HG02970 (cell line): ENCODE data around the gene IL31RA.

Source experiments
- ATAC-seq: cut with Tn5 transposase; IDR thresholded peaks from one replicate; pipeline ENCODE4 v1.9.1; 2021; ENCODE audit warnings: mild to moderate bottlenecking, moderate library complexity, moderate number of reproducible peaks; ENCODE audit not compliant: unreplicated experiment, low FRiP score

Gene IL31RA

DNA sequence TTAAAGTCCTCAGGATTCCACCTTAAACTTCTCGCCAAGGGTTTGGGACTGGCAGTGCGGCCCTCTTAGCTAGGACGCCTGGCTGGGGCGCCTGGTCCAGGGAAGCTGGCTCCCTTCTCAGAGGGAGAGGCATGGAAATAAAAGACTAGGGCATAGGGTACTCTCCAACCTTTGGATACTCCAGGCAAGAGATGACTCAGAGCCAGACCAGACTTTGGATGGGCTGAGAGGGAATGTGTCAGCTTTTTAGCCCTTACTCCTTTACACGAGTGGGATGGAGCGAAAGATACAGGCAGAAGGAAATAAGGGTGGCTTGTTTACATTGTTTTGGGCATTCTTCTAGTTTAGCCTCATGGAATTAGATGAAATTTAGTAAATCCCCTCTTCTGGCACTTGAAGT, 48.2 kb downstream of the IL31RA start:
- no peak for ATAC-seq

DNA sequence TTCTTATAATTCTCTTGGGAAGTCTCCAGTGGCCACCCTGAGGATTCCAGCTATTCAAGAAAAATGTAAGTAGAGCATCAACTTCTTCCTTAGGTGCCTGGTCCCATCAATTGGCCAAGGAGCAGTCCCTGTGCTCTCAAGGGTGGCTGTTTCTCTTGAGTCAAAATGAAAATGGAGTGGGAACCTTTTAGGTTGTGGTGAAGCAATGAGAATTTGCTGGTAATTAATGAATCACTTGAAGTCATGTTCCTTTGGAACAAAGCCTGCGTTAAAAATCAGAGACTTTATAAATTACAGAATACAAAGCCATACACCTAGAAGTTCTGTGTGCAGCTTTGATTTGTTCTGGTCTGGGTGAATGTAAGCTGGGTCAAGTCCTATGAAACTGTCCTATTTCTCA, 48.9 kb downstream of the IL31RA start:
- ATAC-seq = no peak

DNA sequence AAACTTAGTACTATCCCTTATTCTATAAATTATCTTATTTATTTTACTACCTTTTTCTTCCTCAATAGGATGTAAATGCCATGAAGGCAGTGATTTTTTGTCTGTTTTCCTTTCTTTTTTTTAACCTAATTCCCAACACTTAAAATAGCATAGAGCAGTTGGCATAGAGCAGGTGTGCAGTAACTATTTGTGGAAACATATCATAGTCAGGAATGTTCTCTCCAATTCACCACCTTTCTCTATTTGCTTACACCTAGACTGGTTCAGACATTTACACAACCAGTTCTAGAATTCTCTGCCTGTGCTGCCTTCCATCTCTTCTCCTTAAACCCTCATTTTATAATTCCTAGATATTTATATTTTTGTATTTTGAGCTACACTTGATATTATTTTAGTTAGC, 49.6 kb downstream of the IL31RA start:
- no peak for ATAC-seq

DNA sequence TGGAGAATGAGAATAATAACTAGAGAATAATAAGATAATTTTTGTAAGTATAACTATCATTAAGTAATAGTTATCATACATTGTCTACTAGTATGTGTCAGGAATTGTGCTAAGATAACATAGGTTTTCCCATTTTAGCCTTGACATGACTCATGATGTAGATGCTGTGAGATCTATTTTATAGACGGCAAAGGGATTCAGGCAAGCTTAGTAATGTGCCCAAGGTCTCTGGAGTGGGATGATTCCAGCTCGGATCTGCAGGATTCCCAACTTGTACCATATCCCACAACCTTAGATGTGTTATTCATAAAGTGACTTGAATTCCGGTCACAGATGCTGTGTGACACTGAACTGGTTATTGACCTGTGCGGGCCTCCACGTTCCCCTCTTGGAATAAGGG, 51.5 kb downstream of the IL31RA start:
- no peak for ATAC-seq

DNA sequence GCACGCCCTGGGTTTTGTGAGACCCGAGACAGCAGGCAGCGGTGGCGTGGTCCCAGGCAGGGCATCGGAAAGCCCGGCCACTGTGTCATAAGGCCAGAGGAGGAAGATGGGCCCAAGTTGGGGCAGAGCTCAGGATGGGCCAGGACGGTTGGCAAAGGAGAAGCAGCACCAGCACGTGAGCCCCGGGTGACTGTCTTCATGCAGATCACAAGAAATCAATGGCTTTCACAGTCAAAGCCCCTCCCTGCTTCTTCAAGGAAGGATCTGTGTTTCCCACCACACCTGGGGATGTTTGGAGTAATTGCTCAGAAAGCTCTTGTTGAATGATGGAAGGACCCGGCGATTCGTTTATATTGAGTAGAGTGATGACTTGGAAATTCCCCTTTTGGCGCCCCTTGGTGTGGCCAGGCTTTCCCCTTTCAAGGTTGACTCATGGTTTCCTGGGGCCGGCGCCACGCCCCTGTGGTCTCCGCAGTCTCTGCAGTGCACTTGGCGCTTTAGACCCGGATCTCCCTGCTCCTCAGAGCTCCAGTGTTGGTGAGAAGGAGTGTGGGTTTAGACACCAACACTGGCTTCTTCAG, 52.1 kb downstream of the IL31RA start:
- ATAC-seq = peak; percentile 74

DNA sequence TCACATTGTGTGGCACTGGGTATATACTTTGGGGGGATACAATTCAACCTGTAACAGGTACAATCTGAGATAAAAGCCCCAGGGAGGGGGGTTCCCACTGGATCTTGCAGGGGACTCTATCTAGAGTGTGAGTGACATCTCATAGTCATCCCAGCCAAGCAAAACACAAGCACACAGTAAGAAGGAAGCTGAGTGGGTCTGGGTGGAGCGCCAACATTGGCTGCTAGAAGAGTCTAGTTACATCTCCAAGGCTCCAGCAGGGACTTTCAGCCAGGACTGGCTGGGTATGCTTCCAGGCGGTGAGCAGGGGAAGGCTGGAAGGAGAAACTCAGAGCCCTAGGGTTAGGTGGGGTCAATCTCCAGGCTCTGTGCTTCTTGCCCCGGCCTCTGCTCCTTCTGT, 53.0 kb downstream of the IL31RA start:
- no peak for ATAC-seq

DNA sequence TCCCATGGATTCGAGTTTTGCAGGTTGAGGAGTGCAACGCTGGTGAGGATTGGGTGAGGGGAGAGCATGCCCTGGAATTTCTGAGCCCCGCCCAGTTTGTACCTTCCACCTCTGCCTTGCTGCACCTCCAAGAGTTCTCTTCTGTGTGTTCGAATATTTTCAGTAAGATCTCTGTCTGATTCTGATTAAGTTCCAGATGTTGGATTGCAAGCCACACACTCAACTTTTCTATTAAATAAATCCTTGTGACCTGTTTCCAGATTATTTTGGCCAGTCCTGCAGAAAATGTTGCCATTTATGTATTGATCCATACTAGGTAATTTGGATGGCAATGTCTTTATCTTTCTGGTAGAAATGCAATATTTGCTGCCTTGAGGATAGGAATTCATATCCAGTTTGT, 54.1 kb downstream of the IL31RA start:
- no peak for ATAC-seq

DNA sequence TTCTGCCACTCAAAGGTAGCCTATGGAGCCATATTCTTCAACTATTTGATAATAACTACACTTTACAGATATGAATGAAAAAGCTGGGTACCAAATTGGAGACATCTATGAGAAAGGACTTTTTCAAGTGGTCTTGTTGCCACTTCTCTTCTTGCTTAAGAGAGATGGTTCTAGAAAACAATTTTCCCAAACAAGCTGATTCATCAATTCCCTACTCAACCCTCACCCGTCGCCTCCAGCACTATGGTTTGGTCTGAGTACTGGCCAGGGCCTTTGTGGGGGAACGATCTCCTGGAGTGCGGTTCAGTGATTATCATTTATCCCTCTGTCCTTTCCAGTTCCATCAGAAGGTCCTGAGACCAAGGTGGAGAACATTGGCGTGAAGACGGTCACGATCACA, 56.8 kb downstream of the IL31RA start:
- no peak for ATAC-seq

DNA sequence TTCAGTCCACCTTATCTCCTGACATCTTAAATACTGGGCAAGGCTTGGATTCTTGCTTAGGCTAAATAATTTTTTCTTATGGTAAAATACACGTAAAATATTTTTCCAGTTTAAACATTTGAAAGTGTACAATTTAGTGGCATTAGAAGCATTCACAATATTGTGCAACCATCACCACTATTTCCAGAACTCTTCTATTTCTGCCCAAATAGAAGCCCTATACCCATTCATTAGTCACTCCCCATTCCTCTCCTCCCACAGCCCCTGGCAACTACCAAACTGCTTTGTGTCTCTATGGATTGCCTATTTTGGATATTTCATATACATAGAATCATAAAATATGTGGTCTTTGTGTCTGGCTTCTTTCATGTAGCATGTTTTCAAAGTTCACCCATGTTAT, 57.6 kb downstream of the IL31RA start:
- ATAC-seq = no peak

DNA sequence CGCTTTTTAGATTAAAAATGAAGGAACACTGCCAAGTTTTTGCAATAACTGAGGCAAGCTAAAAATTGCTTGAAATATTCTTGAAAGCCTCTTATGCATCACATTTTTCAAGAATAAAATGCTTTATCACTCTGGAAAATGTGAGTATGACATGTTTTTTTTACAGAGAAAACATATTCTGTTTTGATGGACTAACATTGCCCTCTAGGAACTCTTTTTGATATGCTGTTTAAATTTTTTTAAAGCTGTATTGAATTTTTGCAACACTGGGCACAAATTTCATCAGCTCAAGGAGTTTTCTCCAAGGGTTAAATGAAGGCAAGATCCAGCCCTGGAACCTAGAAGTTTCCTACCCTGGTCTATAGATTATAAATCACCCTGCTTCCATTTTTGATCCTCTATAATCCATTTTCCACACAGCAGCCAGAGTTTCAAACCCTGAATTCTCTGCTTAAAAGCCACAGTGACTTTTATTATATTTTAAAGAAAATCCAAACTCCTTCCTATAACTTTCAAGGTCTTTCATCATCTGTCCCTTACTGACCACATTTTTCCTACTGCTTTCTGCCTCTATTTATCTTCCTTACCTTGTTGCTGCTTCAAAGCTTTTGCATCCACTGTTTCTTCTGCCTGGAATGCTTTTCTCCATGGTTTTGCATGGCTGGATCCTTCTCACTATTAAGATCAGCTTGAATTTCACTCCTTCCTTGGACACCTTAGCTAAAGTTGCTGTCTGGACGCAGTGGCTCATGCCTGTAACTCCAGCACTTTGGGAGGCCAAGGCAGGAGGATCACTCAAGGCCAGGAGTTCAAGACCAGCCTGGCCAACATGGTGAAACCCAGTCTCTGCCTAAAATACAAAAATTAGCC, 60.9 kb downstream of the IL31RA start:
- ATAC-seq = no peak

DNA sequence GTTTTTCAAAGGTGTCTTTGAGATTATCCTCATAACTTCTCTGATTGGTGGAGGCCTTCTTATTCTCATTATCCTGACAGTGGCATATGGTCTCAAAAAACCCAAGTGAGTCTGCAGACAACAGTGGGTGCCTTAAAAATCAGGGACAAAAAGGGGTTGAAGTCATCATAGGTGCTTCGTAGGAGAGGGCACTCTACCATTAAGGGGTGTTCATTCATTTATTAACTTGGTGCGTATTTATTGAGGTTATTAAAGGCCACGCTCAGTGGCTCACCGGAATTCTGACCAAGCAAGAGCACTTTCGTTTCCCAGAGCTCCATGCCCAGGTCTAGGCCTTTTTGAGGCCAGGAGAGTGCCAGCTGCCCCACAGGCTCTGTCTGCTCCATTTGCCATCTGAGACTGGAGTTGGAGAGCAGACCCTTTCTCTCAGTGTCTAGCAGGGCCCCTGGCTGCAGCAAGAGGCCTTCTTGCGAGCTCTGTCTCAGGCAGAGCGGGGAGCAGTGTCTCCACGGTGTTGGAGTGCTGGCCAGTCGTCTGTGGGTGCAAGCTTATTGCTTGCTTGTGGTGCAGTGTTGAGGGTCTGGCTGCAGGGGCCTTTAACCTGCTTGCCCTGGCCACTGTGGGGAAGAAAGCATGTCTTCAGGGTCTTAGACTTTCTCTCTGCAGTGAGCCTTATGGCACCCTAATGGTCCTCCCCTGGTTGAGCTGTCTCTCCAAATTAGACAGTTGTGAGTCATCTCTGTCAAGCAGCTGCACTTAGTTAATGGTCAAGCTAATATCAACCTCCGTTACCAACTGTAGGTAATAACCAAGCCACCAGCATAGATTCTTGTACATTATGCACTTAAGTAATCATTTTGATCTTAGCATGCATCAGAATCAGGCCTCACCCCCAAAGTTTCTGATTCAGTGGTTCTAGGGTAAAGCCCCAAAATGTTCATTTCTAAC, 62.6 kb downstream of the IL31RA start:
- ATAC-seq = peak; percentile 71

DNA sequence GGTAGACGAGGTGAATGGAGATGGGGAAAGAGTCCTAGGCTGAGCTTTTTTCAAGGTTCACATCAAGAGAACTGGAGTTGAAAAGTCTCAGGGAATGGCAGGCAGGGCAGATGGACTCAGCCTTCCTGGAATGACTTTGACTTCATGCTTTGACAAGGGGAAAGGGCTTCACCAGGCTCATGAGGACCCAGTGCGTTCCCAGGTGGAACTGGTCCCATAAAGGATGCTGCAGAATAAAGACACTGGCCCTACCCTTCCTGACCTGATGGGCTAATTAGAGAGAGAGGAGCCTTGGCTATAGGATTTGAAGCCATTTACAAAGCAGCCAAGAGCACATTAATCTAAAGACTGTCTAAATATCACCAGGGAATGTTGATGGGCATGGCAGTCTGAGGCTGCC, 63.8 kb downstream of the IL31RA start:
- ATAC-seq = no peak

DNA sequence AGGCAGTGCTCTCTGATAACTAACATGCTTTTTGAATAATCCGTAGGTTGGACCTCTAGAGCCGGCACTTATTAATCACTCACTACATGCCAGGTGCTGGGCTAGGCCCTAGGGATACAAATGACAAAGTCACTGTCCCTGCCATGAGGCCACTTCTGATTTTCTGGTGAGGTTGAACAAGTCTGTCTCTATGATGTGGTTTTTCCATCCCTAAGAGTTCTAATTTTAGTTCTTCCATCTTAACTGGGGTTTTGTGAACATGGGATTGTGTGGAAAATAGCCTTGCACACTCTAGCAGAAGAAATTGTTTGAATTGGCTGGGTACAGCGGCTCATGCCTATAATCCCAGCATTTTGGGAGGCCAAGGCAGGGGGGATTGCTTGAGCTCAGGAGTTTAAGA, 64.6 kb downstream of the IL31RA start:
- no peak for ATAC-seq

DNA sequence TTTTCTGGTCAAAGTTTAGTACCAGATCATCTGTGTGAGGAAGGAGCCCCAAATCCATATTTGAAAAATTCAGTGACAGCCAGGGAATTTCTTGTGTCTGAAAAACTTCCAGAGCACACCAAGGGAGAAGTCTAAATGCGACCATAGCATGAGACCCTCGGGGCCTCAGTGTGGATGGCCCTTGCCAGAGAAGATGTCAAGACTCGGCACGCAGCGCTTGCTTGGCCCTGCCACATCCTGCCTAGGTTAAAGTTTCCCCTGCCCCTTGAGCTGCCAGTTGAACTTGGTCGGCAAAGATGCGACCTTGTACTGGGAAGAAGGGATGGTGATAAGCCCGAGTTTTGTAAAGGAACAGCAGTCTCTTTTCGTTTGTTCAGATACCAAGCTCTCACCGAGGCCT, 65.8 kb downstream of the IL31RA start:
- no peak for ATAC-seq

DNA sequence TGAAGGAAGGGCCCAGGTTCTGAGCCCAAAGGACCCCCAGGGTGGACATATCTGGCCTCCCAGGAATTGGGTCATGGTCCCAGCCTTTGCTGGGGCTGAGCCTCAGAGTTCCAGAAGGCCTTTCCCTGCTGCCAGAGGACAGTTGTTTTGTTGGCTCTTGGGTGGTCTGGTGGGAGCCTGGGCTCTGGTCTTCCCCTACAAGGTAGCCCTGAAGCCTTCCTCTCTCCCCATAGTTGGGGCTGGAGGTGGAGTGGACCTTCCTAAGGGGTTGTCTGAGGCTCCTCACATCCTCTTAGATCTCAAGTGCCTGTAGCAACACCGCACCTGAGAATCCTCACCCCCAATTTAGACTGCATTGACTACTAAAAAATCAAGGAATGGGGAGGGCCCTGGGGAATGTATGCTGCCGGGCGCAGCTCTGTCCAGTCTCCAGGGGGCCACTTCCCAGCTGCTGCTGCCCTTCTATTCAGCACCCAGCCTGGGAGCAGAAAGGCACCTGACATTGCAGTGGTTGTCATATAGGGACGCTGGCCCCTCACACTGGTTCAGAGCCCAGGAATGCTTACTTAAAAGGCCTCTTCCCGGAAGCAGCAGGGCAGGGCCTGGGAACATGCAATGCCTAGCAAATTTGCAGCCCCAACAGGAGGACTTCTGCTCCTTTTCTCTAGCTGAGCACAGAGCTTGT, 66.4 kb downstream of the IL31RA start:
- no peak for ATAC-seq

DNA sequence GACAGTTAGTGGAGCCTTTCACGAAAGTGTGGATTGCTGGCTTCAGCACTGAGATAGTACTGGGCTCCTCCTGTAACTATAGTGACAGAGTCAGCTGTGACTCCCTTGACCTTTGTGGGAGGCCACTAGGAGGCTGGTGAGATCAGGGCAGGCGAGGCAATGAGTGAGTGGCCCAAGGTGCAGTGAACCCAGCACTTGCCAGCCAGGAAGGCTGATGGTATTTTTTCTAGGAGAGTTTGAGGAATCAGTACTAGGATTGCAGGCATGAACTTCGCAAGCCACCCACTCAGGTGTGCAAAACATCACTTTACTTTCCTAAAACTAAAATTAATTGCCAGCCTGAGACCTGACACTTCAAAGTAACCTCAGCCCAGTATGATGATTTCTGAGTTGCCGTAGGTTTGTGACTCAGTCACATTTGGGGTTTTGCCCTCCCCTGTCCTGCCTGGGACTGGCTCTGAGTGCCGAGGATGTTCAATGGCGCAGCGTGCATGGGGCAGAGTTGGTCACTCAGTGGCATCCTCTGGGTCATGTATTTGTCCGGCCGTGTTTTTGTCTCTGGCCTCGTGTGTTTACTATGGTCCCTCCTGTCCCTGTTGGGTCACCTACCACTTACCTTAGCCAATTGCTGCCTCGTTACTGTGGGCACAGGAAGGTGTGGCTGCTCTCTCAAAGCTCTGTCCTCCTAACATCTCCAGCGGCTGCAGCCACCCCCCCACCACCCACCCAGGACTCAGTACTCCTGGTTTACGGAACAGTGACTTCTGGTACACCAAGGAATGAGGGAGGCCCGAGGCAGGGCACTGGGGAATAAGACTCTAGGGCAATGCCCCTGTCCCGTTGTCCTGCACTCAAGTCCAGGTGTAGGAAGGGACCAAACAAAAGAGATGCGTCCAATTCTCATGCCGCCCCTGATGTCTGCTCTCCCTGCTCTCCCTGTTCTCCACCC, 67.2 kb downstream of the IL31RA start:
- no peak for ATAC-seq

DNA sequence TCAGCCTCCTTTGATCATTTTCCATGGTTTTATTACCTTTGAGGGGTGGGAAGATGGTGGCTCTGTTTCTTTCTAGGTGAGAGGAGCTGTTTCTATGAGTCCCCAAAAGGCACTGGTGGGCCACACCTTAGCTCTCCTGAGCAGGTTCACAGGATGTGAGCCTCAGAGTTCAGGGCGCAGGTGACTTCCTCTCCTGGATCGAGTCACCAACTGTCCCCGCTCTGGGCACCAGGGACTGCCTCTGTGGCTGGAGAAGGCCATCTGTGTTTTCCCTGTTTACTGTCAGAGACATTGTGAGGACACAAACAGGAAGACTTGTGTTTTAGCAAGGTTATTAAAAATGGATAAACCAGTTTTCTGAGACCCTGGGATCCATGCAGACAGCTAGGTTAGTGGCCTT, 68.5 kb downstream of the IL31RA start:
- no peak for ATAC-seq

DNA sequence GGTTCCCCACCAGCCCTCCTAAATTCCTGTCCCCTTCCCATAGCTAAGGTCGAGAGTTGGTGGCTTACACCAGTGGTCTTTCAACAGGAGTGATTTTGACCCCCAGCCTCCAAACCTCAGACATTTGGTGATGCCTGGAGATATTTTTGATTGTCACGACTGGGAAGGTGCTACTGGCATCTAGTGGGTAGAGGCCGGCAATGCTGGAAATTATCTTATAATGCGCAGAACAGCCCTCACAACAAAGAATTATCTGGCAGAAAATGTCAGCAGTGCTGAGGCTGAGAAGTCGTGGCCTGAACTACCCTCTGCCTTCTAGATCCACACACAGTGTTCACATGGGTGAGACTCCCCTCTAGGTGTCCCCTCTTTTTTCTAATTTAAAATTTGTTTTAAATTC, 69.6 kb downstream of the IL31RA start:
- no peak for ATAC-seq

DNA sequence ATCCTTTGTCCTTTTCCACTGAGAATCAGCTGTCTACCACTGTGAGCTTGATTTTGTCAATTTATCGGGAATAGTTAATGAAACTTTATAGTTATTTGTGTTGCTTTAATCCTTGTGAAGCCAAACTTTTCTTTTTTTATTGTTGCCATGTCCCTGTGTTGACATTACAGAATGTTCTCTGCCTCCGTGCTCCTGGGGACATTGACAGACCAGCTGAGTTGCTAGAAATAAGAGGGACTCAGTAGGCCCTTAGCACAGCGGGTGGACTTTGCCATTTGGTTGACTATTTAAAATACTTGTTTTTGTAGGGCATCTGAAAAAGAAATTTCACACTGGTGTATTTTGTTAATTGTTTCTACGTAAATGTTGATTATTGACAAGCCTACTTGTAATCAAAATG, 70.5 kb downstream of the IL31RA start:
- no peak for ATAC-seq
